Stomach (tissue), 8 donors: ENCODE measurements around the gene POU2AF2. TPM values are rescaled to one million over a fixed set of nuclear protein-coding genes. Genes with fewer than 3 reads are reported as not detected.

Source experiments
- polyA plus RNA-seq, 3 donors: library from polyadenylated mRNA; stranded (reverse); fragments of 200-250 nt; gene quantifications; one replicate each; pipeline ENCODE4 v1.2.3, GENCODE V29; 2013
- total RNA-seq, 5 donors: library from RNA; depleted of rRNA; stranded (reverse); fragments of >200 nt; gene quantifications; one replicate each; pipeline versions ENCODE4 v1.1.0 to v1.2.3, GENCODE V29; 2014 to 2016
- donor health status: healthy with polysubstance abuse.
- donor health status: Bipolar disorder and iron deficiency.
- donor health status: healthy.

The POU2AF2 gene
- total and polyA plus RNA-seq, 8 donors = 2.4 to 3.9 (median 3.1) TPM; not detected in 5

Other genes starting within 250 kb of the POU2AF2 start
- 1 to 10 TPM in 4 of 5 donors, under 1 TPM in 1; 0.58 to 7.6 (median 3.1) TPM for gene POU2AF3, start 52.8 kb downstream of the POU2AF2 start, total RNA-seq
- gene POU2AF3, start 52.8 kb downstream of the POU2AF2 start, polyA plus RNA-seq = 10 to 100 TPM in 1 of 3 donors, 1 to 10 TPM in 2; 3.3 to 10.1 (median 4.3) TPM
- gene POU2AF1, start 133.6 kb downstream of the POU2AF2 start, total RNA-seq = 10 to 100 TPM in 2 of 5 donors, 1 to 10 TPM in 2, not detected in 1; 2.8 to 43.2 (median 14.8) TPM
- gene POU2AF1, start 133.6 kb downstream of the POU2AF2 start, polyA plus RNA-seq = 10 to 100 TPM in 1 of 3 donors, 1 to 10 TPM in 2; 7.0 to 12.3 (median 8.8) TPM